ENCODE measurements around the gene UTY.

Gene UTY

GRCh38 chrY:13479828-13480227, at the start of gene UTY:
TSS of gene UTY (minus strand) at chrY:13480033. CDS start at chrY:13479665, 368 bp downstream.
- H3K27ac ChIP-seq = no peak within 1 kb of the TSS
- TF ChIP-seq ZFX (IDR thresholded peaks at IDR 0.05) = no peak
- TF ChIP-seq, protein P1, sequence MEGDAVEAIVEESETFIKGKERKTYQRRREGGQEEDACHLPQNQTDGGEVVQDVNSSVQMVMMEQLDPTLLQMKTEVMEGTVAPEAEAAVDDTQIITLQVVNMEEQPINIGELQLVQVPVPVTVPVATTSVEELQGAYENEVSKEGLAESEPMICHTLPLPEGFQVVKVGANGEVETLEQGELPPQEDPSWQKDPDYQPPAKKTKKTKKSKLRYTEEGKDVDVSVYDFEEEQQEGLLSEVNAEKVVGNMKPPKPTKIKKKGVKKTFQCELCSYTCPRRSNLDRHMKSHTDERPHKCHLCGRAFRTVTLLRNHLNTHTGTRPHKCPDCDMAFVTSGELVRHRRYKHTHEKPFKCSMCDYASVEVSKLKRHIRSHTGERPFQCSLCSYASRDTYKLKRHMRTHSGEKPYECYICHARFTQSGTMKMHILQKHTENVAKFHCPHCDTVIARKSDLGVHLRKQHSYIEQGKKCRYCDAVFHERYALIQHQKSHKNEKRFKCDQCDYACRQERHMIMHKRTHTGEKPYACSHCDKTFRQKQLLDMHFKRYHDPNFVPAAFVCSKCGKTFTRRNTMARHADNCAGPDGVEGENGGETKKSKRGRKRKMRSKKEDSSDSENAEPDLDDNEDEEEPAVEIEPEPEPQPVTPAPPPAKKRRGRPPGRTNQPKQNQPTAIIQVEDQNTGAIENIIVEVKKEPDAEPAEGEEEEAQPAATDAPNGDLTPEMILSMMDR (conservative IDR thresholded peaks at IDR 0.05) = no peak

DNA sequence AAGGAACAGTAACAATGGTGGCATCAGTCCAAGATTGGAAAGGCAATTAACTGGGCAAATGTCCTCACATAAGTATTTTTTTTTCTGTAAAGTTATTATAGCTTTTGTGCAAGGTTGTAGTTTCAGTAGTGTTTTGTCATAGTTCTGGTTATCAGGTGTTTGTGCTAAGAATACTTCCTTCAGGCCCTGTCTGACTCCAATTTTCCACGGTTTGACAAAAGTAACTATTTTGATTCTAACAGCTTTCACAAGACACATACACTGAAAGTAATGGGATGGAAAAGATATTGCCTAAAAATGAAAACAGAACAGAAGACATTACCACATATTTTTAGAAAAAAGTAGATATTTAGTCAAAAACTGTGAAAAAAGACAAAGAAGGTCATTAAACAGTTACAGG, 40.6 kb upstream of the UTY start:
- TF ChIP-seq ZFX (IDR thresholded peaks at IDR 0.05) = no peak
- TF ChIP-seq, protein P1 (conservative IDR thresholded peaks at IDR 0.05) = no peak
- H3K27ac ChIP-seq = no peak overlapping the region

- TF ChIP-seq, protein P1 (conservative IDR thresholded peaks at IDR 0.05) = no peak
- TF ChIP-seq ZFX (IDR thresholded peaks at IDR 0.05) = no peak
- no peak overlapping the region for H3K27ac ChIP-seq
Measured at GRCh38 chrY:13501215-13501614, 21.4 kb upstream of the UTY start.

DNA sequence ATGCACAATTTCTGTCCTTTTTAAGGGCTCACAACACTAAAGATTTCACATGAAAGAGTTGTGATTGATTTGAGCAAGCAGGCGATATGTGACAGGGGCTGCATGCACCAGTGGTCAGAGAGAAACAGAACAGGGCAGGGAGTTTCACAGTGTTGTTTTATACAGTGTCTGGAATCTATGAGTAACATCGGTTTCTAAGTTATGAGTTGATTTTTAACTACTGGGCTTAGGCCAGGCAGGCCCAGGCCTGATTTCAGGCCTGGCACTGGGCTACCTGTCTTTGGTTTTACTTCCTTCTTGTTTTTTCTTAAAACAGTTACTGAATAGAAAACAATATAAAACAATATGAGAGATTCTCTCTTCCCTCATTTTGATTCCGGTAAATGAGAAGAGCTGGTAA, 13.9 kb upstream of the UTY start:
- TF ChIP-seq, protein P1 (conservative IDR thresholded peaks at IDR 0.05) = no peak
- no peak for TF ChIP-seq ZFX (IDR thresholded peaks at IDR 0.05)
- no peak overlapping the region for H3K27ac ChIP-seq

DNA sequence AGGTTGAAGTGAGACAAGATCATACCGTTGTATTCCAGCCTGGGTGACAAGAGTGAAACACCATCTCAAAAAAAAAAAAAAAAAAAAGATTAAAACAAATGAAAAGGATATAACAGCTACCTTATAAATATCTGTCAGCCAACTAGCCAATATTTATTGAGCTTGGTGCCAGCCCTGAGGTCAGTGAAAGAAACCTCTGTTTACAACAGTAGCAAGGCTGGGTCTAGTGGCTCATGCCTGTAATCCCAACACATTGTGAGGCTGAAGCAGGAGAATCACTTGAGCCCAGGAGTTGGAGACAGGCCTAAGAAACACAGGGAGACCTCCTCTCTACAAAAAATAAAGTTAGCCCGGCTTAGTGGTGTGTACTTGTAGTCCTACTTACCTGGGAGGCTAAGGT, 12.6 kb upstream of the UTY start:
- no peak for TF ChIP-seq ZFX (IDR thresholded peaks at IDR 0.05)
- TF ChIP-seq, protein P1 (conservative IDR thresholded peaks at IDR 0.05) = no peak

DNA sequence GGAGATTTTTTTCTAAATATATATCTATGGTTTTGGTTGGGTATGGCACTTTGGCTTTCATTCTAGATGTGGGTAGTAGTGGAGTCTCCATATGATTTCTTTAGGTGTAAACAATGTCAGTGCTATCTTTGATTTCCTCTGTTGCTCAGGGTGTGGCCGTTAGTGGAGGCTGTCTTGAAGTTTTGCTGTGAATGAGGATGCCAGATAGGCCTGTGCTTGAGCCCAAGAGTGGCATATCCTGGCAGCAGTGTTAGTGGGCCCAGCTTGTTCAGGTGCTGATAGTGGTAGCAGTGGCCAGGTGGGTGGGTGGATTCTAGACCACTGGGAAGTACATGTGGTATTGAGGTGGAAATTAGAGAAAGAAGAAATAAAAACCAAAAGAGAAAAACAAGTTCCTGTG, 8.9 kb upstream of the UTY start:
- TF ChIP-seq, protein P1 (conservative IDR thresholded peaks at IDR 0.05) = no peak
- no peak for TF ChIP-seq ZFX (IDR thresholded peaks at IDR 0.05)
- H3K27ac ChIP-seq = no peak overlapping the region

More for the DNA sequence above, 12.6 kb upstream of the UTY start:
- H3K27ac ChIP-seq = no peak overlapping the region

DNA sequence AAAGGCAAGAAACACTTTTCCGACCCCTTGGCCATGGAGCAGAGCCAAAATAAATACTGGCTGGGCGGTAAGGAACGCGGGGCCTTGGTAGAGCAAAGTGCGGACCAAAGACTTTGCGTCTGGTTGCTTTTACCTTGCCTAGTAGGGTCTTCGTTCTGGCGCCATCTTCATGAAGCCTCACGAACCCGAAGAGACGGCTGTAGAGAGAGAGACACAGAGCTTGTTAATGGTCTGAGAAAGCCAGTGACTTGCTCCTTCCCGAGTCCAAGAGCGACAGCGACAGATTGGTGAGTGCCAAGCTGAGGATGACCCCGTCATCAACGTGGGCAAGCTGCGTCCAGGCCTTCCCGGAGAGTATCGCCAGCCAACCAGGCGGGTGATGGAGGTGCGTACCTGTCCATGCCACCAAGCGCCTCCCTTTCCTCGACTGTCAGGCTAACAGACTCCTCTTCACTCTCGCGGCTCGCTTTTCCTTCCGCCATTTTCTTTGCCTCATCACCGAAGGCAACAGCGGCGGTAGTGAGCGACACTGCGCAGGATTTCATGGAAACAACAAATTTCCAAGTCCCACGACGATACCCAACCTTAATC, 617 bp downstream of the UTY start:
- TF ChIP-seq, protein P1 (conservative IDR thresholded peaks at IDR 0.05) = no peak
- no peak for TF ChIP-seq ZFX (IDR thresholded peaks at IDR 0.05)
- H3K27ac ChIP-seq = no peak overlapping the region
